Pons (tissue), 1 donor: ENCODE data around the gene ACBD3.
A peak's percentile ranks its signal among the peaks of the same experiment; 100 is the strongest.

Experiments
- DNase-seq: peaks from one replicate; pipeline ENCODE4 v3.0.0-alpha.2; 2016; ENCODE audit warnings: low spot score

The ACBD3 gene

DNA sequence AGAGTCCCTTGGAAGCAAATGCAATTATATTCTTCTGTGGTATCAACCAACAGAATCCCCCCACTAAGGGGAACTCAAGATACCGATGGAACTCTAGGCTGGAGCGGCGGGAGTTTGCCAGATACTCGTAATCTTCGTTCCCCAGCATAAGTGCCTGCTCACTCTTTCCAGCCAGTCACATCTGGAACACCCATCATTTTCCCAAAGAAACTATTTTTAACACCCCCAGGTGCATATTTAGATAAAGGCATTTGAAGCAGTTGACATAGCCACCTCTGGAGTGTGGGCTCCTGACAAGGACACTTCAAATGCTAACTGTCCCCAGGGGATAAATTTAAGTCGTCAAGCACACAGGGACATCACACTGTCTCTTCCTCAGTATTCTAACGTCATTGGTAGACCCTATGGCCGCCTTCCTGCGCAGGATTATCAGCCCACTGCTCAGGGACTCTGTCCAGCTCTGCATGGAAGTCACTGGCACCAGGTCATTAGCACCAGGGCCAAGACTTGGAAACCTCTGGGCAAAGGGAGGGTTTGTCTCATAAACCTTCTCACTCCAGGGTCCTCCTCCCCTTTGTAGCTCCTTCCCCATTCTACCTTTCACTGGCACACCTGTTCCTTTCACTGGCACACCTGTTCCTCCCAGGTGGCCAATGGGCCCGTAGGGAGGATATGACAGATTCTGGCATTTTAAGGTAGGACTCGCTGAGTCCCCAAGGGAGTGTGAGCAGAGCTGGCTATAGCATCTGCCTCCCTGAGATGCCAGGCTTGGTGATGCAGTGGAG lies 75.3 kb downstream of the ACBD3 start:
- no peak for DNase-seq

DNA sequence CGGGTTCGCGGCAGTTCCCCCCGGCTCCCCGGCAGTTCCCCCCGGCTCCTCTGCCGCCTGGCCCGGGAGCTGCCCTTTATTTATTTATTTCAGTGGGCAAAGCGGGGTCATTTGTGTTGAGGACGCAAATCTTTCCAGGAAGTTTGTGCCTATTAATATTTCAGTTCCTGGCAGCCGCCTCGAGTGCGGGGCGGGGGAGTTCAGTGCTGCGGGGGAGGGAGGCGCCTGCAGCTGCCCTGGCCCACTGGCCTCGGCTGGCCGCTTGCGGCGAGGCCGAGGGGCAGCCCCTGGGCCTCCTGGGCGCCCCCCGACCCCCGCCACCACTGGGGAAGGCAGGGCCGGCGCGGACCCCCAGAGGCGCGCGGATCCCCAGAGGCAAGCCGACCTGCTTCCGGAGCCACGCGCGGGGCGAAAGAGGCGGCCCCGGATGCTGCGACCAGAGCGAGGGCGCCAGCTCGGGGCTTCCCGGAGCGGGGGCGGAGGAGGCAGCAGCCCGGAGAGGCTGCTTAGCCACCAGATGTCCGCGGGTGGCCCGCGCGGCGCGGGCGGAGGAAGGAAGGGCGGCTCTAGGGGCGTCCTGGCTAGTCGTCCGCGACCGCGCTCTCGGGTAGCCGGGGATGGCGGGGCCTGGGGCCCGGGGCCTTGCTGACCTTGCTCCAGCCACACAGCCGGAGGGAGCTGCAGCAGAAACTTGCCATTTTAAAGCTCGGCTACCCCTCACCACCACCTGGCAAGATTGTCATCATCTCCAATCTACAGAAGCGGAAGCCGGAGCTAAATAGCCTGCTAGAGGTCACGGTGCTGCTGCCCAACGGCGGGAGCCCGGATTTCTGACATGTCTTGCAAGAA lies 76.1 kb downstream of the ACBD3 start:
- DNase-seq, result peak; percentile 50

DNA sequence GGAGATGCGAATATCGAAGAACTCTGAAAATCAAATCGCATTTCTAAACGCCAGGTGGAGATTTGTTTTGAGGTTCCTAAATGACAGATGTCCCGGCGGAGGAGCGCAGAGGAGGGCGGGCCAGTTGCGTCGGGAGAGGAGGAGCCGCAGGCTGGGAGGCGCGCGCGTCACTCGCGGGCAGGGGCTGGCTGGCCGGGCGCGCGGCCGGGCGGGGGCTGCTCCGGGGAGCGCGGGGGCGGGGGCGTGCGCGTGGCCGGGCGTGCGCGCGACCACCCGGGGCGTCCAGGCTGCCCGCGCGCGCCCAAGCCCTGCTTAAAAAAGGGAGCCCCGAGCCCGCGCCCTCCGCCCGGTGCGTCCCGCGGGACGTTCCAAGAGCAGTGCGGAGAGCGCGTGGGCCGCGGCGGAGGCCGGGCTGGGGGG lies 76.7 kb downstream of the ACBD3 start:
- DNase-seq, result peak; percentile 84

DNA sequence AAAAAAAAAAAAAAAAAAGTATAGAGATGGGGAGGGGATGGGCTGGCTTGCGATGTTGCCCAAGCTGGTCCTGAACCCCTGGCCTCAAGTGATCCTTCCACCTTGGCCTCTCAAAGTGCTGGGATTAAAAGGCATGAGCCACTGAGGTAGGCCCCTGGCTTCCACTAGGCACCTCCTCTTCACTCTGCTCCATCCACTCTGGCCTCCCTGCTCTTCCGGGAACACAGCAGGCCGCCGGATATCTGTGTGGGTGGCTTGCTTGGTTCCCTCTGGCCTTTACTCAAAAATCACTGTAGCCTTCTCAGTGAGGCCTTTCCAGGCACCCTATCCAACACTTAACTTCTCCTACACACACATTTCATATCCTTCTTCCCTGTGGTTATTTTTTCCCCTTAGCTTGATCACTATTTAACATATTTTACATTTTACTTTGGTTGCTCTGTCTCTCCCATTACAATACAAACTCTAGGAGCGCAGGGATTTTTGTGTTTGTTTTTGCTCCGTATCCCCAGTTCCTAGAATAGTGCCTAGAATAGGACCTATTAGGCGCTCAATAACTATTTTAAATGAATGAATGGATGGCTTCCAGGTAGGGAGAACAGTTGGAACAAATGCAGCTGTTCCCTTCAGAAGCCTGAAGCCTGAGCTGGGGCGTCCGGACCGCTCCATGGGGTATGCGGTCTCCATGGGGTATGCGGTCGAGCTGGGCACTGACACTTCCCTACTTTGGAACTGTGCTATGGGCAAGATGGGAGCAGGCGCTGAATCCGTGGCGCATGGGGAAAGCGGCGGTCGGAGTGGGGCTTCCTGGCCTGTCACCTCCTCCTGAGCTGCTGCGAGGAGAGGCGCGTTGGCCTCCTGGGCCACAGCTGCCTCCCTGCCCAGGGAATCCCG lies 77.4 kb downstream of the ACBD3 start:
- no peak for DNase-seq

DNA sequence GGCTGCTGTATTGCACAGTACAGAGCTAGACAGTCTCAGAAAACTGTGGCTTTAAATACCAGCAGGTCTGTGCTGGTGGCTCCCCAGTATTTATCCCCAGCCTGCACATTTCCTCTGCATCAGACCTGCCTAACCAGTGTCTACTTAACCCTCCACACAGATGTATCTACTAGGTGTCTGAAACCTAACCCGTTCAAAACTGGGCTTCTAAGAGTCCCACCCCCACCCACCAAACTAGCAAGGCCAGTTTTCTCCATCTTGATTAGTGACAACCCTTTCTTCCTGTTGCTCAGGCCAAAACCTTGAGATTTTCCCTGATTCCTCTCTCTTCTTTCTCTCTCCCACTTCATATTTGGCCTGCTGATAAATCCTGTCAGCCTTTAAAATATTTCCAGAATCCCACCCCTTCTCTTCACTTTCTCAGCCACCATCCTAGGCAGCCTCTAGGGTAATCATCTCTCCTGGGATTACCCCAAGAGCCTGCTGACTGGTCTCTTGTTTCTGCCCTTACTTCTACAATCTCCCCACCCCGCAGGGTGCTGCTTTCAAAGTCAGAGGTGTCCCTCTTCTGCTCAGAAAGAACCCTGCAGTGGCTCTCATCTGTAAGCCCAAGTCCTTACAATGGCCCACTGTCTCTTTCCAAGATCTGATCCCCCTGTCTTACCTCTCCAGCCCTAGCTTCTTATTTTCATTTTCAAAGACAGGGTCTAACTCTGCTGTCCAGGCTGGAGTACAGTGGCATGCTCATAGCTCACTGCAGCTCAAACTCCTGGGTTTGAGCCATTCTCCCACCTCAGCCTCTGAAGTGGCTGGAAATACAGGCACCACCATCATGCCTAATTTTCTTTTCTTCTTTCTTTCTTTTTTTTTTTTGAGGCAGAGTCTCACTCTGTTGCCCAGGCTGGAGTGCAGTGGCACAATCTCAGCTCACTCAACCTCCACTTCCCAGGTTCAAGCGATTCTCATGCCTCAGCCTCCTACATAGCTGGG lies 78.8 kb downstream of the ACBD3 start:
- DNase-seq, result no peak

DNA sequence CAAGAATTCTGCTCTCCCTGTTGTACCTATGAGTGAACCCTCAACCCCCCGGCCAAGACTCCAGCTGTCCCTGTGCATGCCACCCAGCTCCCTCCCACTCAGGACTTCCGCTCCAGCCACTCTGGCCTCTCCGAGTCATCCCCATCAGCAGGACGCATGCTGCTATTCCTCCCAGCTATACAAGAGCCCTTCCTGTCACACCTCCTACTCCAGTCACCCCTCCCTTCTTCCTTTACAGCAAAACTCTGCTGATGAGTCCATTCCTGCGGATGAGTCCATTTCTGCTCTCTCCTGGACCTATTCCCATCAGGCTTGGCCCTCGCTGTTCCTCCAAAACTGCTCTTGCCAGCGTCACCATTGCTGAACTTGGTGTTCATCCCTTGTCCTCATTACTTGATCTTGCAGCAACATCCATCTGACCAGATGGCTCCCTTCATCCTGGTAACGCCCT lies 81.8 kb downstream of the ACBD3 start:
- no peak for DNase-seq

DNA sequence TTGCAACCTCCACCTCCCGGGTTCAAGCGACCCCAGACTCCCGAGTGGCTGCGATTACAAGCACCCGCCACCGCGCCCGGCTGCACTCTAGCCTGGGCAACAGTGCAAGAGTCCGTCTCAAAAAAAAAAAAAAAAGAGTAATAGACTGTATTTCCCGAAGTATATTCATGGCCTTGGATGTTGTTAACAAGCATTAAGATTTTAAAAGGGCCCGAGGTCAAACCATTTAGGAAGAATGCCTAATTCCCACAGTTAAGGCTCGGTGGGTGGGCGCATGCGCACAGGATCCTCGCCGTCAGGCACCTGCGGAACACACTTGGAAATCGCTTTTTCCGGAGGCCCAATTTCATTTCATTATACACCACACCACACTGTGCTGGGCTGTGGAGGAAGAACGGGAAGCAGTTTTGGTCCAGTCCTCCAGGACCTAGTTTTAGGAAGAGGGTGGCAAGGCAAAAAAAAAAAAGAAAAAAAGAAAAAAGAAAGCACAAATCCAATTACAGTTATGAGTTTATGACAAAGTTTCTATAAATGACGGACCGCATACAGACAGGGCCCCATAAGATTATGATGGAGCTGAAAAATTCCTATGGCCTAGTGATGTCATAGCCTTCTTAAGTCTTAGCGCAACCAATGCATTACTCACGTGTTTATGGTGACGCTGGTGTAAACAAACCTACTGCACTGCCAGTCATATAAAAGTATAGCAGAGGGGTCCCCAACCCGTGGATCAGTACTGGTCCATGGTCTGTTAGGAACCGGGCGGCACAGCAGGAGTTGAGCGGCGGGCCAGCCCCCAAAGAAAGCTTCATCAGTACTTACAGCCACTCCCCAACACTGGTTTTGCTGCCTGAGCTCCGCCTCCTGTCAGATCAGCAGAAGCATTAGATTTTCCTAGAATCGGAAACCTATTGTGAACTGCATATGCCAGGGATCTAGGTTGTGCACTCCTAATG lies 85.8 kb downstream of the ACBD3 start:
- DNase-seq, result no peak

DNA sequence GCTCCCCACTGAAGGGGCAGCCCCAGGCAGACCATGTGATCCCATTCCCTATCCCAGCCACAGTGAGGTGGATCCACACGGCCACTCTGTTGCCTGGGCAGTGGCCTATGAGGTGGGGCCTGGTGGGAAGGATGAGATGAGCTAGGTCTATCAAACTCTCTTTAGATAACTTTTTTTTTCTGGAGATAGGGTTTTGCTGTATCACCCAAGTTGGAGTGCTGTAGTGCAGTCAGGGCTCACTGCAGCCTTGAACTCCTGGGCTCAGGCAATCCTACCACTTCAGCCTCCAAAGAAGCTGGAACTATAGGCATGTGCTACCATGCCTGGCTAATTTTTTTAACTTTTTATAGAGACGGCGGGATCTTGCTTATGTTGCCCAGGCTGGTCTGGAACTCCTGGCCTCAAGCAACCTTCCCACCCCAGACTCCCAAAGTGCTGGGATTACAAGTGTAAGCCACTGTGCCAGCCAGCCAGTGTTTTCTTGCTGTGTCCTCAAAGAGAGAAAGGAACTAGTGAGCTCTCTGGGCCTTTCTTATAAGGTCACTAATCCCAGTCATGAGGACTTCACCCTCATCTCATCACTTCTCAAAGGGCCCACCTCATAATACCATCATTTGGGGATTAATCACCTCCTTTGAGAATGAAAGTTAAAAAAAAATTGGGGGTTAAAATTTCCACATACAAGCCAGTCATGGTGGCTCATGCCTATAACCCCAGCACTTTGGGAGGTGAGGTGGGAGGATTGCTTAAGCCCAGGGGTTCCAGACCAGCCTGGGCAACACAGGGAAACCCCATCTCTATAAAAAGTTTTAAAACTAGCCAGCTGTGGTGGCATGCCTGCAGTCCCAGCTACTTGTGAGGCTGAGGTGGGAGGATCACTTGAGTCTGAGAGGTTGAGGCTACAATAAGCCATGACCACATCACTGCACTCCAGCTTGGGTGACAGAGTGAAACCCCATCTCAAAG lies 87.4 kb downstream of the ACBD3 start:
- no peak for DNase-seq

DNA sequence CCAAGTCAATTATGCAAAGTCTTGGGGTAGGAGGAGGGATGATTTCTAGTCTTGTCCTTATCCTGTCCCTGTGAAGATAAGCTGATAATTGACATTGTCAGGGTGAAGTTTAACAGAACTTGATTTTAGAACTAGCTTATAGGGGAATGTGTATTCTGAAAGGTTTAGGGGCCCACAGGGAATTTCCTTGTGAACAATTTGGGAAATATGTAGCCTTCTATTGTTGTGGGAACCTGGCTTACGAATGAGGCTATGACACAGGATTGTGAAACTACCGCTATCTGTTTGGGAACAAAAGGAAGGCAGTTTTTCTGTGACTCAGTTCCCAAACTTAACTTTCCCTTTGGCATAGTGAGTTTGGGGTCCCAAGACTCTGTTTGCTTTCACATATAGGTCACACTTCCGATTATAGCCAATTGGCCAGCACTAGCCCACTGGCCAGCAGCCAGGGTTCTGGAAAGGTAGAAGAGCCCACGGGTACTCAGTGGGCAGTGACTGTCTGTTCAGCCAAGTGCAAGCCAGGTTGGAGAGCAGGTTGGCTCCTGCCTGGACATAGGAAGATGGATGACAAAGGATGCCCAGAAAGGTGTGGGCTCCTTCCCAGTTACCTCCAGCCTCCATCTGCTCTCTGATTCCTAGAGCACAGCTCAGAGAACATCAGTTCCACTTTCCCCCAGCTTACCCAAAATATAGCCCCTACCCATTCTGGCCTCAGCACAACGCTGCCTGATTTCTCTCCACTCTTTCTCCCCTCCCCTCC lies 88.5 kb downstream of the ACBD3 start:
- DNase-seq, result no peak

DNA sequence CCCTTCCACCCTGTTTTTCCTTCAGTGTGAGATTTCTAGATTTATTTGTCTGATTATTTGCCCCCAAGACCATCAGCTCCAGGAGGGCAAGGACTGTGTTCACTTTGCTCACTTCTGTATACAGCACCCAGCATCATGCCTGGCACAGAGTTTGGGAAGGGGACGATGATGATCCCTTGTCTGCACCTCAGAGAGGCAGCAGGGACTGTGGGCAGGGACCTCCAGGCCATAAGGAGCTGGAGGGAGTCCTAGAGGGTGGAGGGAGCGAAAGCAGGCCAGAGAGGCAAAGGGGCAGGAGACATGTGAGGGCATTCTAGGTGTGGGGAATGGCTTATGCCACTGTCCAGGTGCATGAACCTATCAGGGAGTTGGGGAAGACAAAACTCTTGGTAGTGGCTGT lies 91.3 kb downstream of the ACBD3 start:
- no peak for DNase-seq
